Measurements from ENCODE around the gene ANKRD31.
"Not testable (repeated sequence)": the region's sequence is repeated elsewhere in the genome, so short reads cannot be mapped to it uniquely, and the experiment has no call there.

Gene ANKRD31

DNA sequence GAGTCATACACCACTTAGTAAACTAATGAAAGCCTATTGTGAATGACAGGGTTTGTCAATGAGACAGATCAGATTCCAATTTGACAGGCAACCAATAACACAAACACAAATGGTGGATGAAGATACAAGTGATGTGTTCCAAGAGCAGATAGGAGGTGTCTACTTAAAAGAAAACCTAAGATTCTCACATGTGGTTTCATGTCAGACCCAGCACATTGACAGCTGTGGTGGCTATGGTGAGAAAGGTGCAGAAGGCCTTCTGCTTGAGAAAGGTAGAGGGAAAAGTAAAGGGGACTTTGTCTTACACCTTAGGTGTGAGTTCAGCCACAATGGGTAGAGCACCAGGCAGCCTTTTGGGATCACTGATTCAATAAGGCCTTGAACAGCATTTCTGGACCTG is 11.2 kb downstream of the ANKRD31 start:
- DNase-seq (ENCODE audit: low read depth in 2 of 2) = no peak

DNA sequence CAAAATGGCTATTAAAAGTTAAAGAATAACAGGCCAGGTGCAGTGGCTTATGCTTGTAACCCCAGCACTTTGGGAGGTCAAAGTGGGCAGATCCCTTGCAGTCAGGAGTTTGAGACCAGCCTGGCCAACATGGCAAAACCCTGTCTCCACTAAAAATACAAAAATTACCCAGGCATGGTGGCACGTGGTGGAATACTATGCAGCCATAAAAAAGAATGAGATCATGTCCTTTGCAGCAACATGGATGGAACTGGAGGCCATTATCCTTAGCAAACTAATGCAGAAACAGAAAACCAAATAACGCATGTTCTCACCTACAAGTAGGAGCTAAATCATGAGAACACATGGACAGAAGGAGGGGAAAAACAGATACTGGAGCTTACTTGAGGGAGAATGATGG is 15.9 kb downstream of the ANKRD31 start:
- DNase-seq (ENCODE audit: low read depth in 2 of 2) = not testable (repeated sequence)

DNA sequence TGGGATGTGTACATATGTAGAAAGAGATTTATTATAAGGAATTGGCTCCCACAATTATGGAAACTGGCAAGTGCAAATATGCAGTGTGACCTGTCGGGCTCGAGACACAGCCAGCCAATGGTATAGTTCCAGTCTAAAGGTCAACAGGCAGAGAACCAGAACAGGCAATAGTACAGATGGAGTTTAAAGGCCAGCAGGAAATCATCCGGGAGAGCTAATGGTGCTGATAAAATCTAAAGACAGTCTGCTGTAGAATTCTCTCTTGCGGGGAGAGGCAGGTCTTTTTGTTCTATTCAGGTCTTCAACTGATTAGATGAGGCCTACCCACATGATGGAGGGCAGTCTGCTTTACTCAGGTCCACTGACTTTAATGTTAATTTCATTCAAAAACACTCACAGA is 21.8 kb downstream of the ANKRD31 start:
- DNase-seq (ENCODE audit: low read depth in 2 of 2) = no peak

DNA sequence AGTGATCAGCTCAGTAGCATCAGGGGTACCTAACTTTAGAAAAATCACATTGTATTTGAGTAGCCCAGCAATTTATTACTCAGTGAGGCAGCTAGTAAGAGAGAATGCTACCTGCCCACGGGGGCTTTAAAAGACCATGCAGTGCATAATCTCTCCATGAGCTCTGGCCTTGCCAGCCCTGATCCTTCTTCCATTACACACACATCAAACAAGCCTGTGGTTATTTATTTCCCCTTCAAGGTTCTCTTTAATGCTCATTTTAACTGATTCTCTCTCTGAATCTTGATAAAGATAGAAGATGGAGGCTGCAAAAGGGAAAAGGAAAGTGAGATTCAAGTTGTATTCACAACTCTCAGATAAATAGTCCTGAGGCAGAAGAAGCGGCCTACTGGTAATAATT is 22.3 kb downstream of the ANKRD31 start:
- no peak for DNase-seq (ENCODE audit: low read depth in 2 of 2)

DNA sequence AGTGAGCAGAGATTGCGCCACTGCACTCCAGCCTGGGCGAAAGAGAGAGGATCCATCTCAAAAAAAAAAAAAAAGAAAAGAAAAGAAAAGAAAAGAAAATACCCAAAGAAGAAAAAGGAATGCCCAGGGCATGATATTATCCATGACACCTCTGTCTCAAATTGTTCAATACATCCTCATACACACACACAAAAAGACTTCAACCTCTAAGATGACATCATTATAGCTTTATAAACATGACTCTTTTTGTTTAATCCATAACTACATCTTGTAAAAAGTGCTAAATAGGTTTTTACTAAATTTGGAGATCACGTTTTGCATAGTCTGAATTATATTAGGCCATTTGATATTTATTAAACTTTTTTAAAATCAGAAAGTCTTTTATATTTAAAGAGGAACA is 33.1 kb downstream of the ANKRD31 start:
- DNase-seq (ENCODE audit: low read depth in 2 of 2) = no peak

DNA sequence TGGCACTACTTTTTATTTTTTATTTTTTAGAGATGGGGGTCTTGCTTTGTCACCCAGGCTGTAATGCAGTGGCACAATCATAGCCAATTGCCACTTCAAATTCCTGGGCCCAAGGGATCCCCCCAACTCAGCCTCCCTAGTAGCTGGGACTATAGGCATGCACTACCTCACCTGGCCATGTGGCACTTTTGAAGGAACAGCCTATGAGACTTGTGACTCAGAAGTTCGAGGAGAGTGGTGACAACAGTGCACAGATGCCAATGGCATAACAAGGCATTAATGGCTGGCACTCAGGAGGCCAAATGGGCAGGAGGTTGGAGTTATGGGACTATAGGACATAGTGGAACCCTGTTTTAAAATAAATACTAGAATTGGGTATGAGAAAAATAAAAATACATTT is 33.7 kb downstream of the ANKRD31 start:
- no peak for DNase-seq (ENCODE audit: low read depth in 2 of 2)

DNA sequence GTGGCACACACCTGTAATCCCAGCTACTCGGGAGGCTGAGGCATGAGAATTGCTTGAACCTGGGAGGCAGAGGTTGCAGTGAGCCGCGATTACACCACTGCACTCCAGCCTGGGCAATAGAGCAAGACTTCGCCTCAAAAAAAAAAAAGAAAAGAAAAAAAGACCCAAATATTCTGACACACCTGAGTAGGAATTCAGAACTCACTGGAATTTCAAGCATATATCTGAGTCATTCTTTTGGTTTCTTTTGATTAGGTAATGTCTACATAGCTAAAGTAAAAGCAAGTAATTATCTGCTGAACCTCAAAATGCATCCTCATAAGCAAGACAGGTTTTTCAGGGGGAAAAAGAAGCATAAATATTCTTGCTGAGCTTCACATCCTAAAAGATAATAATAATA is 35.9 kb downstream of the ANKRD31 start:
- no peak for DNase-seq (ENCODE audit: low read depth in 2 of 2)

DNA sequence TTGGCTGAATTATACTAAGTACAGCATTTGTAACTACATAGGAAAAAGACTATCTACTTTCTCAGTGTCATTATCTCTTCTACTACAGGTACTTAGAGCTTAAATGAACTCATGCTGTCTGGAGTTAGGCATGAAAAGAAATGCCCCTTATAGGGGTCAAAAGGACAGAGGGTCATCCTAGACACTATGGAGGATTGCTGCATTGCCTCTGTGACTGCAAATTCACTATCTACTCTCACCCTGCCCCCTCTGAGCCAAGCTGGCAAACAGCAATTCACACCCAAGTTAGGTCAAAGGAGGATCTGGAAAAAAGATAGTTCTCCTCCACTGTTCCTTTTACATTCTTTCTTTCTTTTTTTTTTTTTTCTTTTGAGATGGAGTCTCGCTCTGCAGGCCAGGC is 36.7 kb downstream of the ANKRD31 start:
- no peak for DNase-seq (ENCODE audit: low read depth in 2 of 2)

DNA sequence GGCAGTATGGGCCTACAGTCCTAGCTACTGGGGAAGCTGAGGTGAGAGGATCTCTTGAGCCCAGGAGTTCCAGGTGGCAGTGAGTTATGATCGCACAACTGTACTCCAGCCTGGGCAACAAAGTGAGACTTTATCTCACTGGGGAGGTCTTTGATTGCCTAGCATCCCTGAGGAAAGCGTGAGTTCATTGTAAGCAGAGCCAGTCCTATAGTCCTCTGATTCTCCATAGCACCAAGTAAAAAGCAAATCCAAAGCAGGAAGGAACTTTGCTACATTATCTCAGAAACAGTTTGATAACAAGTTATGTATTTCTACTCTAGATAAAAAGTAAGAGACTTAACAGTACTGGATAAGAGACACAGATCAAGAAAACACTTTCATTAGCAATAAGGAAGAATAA is 37.6 kb downstream of the ANKRD31 start:
- no peak for DNase-seq (ENCODE audit: low read depth in 2 of 2)

DNA sequence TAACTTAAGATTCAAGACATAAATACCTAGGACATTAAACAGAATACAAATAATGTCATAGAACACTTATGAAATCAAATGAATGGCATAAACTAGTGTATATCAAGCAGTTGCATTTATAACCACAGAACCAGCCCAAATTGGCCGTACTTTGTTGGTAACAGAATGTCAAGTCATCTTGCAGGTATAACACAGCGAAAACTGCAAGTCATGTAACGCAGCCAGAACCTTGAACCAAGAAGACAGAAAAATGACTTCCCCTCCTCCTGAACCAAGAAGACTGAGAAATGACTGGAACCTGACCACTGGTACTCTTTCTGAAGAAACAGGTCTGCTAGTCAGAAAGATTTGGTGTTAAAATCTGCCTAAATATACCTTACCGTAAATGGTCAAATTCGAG is 38.9 kb downstream of the ANKRD31 start:
- no peak for DNase-seq (ENCODE audit: low read depth in 2 of 2)

DNA sequence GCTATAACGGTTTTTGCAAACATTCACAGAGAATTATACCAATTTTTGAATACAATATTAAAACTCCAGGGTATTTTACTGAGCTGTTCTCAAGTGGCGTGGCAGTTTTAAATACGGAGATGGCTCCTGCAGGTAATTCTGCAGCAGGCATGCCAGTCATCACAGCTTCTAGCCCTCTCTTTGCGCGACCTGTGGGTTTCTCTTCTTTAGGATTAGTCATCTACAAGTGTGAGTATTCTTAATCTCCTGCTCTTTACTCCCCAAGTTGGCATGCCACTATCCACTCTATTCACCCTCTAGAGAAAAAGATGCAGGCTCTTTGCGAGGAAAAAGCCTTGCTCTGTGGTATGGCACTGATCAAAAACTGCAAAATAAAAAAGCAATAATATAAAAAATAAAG is 43.9 kb downstream of the ANKRD31 start:
- DNase-seq (ENCODE audit: low read depth in 2 of 2) = no peak

DNA sequence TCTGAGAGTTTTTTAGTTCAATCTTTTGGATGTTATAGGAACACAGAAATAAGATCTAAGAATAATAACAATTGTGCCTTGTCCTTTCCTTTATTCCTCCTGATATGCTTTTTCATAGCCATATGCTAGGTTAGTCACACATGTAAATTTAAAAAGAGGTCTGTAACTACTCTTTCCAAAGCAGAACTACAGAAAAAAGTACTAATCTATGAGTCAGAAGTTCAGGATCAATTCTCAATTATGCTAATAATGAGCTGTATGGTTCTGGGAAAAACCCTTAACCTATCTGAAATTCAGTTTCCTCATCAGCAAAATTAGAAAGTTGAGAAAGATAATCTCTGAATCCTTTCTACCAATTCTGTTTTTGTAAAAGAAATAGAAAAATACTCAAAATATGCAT is 44.4 kb downstream of the ANKRD31 start:
- no peak for DNase-seq (ENCODE audit: low read depth in 2 of 2)

DNA sequence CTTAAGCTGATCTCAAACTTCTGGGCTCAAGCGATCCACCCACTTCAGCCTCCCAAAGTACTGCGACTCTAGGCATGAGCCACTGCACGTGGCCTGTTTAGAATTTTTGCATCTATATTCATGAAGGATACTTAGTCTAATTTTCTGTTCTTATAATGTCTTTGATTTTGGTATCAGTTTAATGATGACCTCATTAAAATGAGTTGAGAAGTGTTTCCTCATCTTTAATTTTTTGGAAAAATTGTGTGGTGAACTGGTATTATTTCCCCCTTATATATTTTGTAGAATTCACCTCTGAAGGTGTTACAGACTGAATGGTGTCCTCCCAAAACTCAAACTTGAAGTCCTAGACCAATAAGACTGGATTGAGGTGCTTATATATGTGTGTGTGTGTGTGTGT is 46.5 kb downstream of the ANKRD31 start:
- no peak for DNase-seq (ENCODE audit: low read depth in 2 of 2)

DNA sequence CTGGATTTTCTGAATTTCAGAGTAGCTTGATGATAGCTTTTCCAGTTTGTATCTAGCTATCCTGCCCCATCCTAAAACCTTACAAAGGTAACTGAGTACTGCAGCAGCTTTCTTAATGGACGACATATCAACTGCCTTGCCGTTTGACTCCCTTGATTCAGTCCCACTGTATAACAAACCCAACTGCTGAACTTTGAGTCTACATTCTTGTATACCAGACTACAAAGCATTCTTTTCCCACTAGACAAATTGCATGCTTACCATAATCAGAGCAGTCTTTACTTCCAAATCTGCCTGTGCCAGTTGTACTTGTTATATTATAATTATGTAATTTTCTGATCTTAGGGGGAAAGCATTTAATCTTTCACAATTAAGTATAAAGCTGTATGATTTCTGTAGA is 47.3 kb downstream of the ANKRD31 start:
- no peak for DNase-seq (ENCODE audit: low read depth in 2 of 2)

DNA sequence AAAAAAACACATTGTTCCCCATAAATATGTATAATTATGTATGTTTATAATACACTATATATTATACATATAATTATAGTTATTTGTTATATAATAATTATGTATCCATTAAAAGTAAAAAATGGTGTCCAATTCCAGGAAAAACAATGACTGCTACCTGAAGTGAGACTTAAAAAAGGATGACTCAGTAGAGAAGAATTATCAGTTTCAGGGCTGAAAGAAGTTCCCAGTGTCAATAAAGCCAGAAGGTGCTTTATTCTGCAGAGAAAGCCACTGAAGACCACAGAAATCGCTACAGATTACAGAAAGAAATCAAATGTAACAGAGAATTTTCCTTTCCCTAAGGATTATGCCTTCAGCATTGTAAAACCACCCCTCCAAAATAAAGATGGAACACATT is 50.9 kb downstream of the ANKRD31 start:
- DNase-seq (ENCODE audit: low read depth in 2 of 2) = no peak

DNA sequence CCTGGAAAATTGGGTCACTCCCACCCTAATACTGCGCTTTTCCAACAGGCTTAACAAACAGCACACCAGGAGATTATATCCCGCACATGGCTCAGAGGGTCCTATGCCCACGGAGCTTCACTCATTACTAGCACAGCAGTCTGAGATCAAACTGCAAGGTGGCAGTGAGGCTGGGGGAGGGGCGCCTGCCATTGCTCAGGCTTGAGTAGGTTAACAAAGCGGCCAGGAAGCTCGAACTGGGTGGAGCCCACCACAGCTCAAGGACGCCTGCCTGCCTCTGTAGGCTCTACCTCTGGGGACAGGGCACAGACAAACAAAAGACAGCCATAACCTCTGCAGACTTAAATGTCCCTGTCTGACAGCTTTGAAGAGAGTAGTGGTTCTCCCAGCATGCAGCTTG is 60.7 kb downstream of the ANKRD31 start:
- DNase-seq (ENCODE audit: low read depth in 2 of 2) = not testable (repeated sequence)

DNA sequence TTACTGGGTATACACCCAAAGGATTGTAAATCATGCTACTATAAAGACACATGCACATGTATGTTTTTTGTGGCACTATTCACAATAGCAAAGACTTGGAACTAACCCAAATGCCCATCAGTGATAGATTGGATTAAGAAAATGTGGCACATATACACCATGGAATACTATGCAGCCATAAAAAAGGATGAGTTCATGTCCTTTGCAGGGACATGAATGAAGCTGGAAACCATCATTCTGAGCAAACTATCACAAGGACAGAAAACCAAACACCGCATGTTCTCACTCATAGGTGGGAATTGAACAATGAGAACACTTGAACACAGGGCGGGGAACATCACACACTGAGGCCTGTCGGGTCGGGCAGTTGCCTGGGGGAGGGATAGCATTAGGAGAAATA is 61.8 kb downstream of the ANKRD31 start:
- not testable (repeated sequence) for DNase-seq (ENCODE audit: low read depth in 2 of 2)

DNA sequence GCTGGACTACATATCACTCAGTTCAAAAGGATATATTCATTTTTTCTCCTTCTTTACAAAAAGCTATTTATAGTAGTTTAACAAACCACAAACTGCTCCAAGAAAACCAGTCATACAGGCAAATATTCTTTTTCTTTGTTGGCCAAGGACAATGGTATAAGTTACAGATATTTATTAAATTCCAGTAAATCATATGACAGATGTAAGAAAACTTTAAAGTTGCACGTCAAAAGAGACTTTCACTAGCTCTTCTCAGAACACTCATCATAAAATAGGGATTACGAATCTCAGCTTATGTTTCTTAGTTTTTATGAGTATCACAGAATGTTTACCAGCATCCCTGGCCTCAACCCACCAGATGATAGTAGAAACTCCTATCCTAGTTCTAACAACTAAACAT is 67.2 kb downstream of the ANKRD31 start:
- DNase-seq (ENCODE audit: low read depth in 2 of 2) = no peak

DNA sequence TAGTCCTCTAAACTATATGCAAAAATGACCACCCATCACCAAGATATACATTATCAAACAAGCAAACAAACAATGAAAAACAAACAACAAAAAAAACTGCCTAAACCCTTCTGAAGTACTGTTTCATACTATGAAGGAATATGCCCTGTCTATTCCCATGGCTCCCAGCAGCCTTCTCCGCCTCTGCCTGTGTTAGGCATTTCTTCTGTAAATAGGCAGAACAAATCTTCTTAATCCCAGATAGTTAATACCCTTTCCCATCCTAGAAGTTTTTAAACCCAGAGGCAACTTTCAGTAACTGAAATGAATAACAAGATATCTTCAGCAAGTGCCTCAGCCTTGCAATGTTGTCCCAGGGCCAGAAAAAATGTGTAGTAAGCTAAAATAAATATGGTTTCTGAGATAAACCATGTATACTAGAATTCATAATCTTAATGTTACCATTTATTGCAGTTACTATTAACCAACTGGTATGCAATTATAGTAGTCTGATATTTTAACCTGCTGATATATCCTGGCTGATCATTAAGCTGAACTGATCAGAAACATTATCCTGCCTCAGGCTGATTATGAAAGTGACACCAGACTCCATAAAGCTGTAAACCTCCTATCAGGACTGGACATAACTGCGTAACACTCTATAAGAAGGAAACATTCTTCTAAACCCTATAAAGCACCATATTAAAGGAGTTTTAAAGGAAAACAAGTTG is 68.5 kb downstream of the ANKRD31 start:
- DNase-seq (ENCODE audit: low read depth in 2 of 2) = no peak

DNA sequence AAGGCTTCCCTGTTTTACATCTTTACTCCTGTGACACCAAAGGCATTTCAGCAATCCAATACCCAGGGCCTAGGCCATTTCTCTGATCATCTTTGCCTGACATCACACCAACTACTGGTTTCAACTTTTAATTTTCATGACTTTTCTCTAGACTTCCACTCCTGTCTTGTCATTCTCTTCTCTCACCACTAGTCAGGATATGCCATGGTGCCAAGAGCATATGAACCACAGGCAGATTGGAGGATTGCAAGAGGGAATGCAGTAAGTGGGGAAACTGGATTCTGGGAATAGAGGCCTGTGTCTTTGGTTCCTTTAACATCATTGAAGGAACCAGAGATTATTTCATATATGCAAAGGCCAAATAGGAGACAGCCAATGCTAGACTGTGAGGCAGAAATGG is 69.3 kb downstream of the ANKRD31 start:
- no peak for DNase-seq (ENCODE audit: low read depth in 2 of 2)

DNA sequence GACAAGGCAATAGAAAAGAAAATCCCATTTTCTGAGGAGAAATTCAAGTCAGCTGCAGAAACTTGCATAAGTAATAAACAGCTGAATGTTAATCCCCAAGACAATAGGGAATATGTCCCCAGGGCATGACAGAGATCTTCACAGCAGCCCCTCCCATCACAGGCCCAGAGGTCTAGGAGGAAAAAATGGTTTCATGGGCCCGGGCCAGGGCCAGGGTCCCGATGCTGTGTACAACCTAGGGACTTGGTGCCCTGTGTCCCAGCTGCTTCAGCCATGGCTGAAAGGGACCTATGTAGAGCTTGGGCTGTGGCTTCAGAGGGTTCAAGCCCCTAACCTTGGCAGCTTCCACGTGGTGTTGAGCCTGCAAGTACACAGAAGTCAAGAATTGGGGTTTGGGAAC is 75.2 kb downstream of the ANKRD31 start:
- DNase-seq (ENCODE audit: low read depth in 2 of 2) = not testable (repeated sequence)

DNA sequence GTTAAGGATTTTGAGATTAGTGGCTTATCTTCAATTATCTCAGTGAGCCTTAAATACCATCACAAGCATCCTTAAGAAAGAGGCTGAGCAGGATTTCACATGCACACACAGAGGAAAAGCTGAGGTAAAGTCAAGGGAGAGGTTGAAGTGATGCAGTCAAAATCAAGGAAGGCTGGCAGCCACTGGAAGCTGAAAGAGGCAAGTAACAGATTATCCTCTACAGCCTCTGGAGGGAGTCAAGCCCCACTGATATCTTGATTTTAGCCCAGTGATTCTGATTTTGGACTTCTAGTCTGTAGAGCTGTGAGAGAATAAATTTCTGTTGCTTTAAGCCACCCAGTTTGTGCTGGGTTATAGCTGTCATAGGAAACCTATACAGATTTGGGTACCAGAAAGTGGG is 80.1 kb downstream of the ANKRD31 start:
- DNase-seq (ENCODE audit: low read depth in 2 of 2) = no peak

DNA sequence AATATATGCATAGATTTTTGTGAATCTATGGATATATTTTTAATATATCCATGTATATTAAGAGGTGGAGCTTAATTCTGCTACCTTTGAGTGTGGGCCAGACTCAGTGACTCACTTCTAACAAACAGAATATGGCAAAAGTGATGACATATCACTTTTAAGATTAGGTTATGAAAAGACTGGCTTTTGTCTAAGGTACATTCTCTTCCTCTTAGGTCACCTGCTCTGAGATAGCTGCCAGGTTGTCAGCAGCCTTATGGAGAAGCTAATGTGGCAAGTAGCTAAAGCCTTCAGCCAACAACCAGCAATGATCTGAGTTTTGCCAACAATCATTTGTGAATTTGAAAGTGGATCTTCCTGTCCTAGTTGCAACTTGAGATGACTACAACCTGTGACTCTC is 83.8 kb downstream of the ANKRD31 start:
- no peak for DNase-seq (ENCODE audit: low read depth in 2 of 2)

DNA sequence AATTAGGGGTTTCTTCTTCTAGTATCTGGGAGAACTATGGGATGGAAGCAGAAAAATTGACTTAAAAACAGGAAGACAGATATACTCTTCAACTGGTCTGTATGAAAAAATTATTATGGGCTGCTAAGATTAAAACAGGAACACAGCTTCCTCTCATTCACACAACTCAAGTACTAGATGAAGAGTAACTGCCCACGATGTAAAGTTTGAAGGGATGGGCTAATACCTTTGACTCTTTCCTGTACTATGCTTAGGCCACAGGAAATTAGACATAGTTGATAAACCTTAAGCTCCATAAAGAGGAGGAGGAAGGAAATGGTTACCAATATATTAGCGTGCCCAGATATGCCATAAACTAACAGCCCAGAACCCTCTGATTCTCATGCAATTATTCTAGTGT is 88.6 kb downstream of the ANKRD31 start:
- DNase-seq (ENCODE audit: low read depth in 2 of 2) = no peak

All from stimulated activated CD8-positive, alpha-beta memory T cell treated with anti-CD3 and anti-CD28 coated beads, Interleukin-2, amount 100 ng/mL, for 1 hour (primary cell).